SK-N-SH (cell line): ENCODE measurements around the gene MRFAP1. TPM values are rescaled to one million over a fixed set of nuclear protein-coding genes. Genes with fewer than 3 reads are reported as not detected.

Source experiments
- CTCF ChIA-PET: fragments of 300-600, 350-600 bp; formaldehyde crosslinking; extraction: SDS; loops from one replicate; lab custom pipeline; 2021; lab: Yijun Ruan, JAX
- POLR2A ChIA-PET: fragments of 350-600 bp; sonication (Branson Sonifier 250); formaldehyde crosslinking; extraction: SDS; loops from one replicate; lab custom pipeline; 2020; ENCODE audit warnings: antibody characterized with exemption, inconsistent platforms; lab: Yijun Ruan, JAX
- DNase-seq: peaks from one replicate; pipeline ENCODE4 v3.0.0; 2012
- H2AFZ ChIP-seq: fragments of 200-600 bp; sonication (generic); 2 replicates; pipeline ENCODE4 v1.8.1; 2016; ENCODE audit warnings: antibody characterized with exemption, mild to moderate bottlenecking, low read depth
- H3F3A ChIP-seq: fragments of 200-600 bp; sonication (generic); replicated peaks from 2 replicates; pipeline ENCODE3; 2016; ENCODE audit warnings: antibody characterized with exemption, mild to moderate bottlenecking; ENCODE audit not compliant: insufficient read depth
- H3K27ac ChIP-seq, 2 experiments: fragments of 200-500 bp in 1 of 2; fragments of 200-600 bp in 1 of 2; sonication (Bioruptor generic) in 1 of 2; sonication (generic), shearing (Covaris generic) in 1 of 2; 2 replicates each; pipeline versions ENCODE4 v1.5.1 to v1.6.1; 2014 to 2016; ENCODE audit warnings: low read depth in 2 of 2, inconsistent platforms in 1 of 2, low read length in 1 of 2, mild to moderate bottlenecking in 1 of 2, mixed read lengths in 1 of 2
- H3K27me3 ChIP-seq: fragments of 200-600 bp; sonication (generic), shearing (Covaris generic); 2 replicates; pipeline ENCODE4 v1.6.1; 2016; ENCODE audit warnings: mixed run types; ENCODE audit not compliant: insufficient read depth
- H3K36me3 ChIP-seq, 2 experiments: fragments of 200-500 bp in 1 of 2; fragments of 200-600 bp in 1 of 2; sonication (Bioruptor generic) in 1 of 2; sonication (generic) in 1 of 2; replicated peaks in 1 of 2; 2 replicates each; pipeline versions ENCODE3 to v1.5.1; 2014 to 2016; ENCODE audit warnings: low read length in 1 of 2, mild to moderate bottlenecking in 1 of 2; ENCODE audit not compliant: insufficient read depth in 2 of 2, control insufficient read depth in 1 of 2
- H3K4me1 ChIP-seq, 2 experiments: fragments of 200-500 bp in 1 of 2; fragments of 200-600 bp in 1 of 2; sonication (Bioruptor generic) in 1 of 2; sonication (generic), shearing (Covaris generic) in 1 of 2; 2 replicates each; pipeline versions ENCODE4 v1.5.1 to v1.6.1; 2014 to 2016; ENCODE audit warnings: low read depth in 1 of 2, low read length in 1 of 2, mixed run types in 1 of 2; ENCODE audit not compliant: insufficient read depth in 2 of 2, control insufficient read depth in 1 of 2
- H3K4me2 ChIP-seq: fragments of 200-600 bp; sonication (generic), shearing (Covaris generic); 2 replicates; pipeline ENCODE4 v1.6.1; 2017; ENCODE audit warnings: mixed run types
- H3K4me3 ChIP-seq, 2 experiments: fragments of 200-500 bp in 1 of 2; fragments of 200-600 bp in 1 of 2; sonication (Bioruptor generic) in 1 of 2; sonication (generic), shearing (Covaris generic) in 1 of 2; 2 replicates each; pipeline versions ENCODE4 v1.5.1 to v1.8.1; 2014 to 2016; ENCODE audit warnings: low read depth in 2 of 2, inconsistent platforms in 1 of 2, low read length in 1 of 2, mild to moderate bottlenecking in 1 of 2, mixed read lengths in 1 of 2, moderate library complexity in 1 of 2
- H3K79me2 ChIP-seq: fragments of 200-600 bp; sonication (generic); 2 replicates; pipeline ENCODE4 v1.8.1; 2017; ENCODE audit warnings: mild to moderate bottlenecking; ENCODE audit not compliant: insufficient read depth
- H3K9ac ChIP-seq: fragments of 200-600 bp; sonication (generic); 2 replicates; pipeline ENCODE4 v1.6.1; 2017; ENCODE audit warnings: mixed run types
- H3K9me2 ChIP-seq: fragments of 200-600 bp; sonication (generic); 2 replicates; pipeline ENCODE4 v1.6.1; 2017; ENCODE audit warnings: mixed run types
- H3K9me3 ChIP-seq: fragments of 200-600 bp; sonication (generic); 2 replicates; pipeline ENCODE4 v1.6.1; 2017; ENCODE audit warnings: mixed run types, mild to moderate bottlenecking, moderate library complexity
- H4K20me1 ChIP-seq: fragments of 200-600 bp; sonication (generic); 2 replicates; pipeline ENCODE4 v1.6.1; 2017; ENCODE audit warnings: mild to moderate bottlenecking, mixed run types; ENCODE audit not compliant: insufficient read depth
- CHD2 ChIP-seq: fragments of 150-350 bp; IDR thresholded peaks from 2 replicates; pipeline ENCODE4 v1.6.1; 2018; ENCODE audit warnings: low read length; ENCODE audit not compliant: partially characterized antibody
- ELF1 ChIP-seq: IDR thresholded peaks from 2 replicates; pipeline ENCODE4 v1.4.0; 2012
- EP300 ChIP-seq, 2 experiments: IDR thresholded peaks; 2 replicates each; pipeline versions ENCODE4 v1.4.0 to v1.6.1; 2012; ENCODE audit warnings: borderline replicate concordance in 1 of 2, low read depth in 1 of 2, low read length in 1 of 2
- FOSL2 ChIP-seq: IDR thresholded peaks from 2 replicates; pipeline ENCODE4 v1.4.0; 2012; ENCODE audit warnings: low read depth, mild to moderate bottlenecking, moderate library complexity, borderline replicate concordance
- FOXJ3 ChIP-seq: sonication (generic); formaldehyde crosslinking; IDR thresholded peaks from 2 replicates; pipeline ENCODE4 v1.5.1; 2020; ENCODE audit warnings: mild to moderate bottlenecking, missing genetic modification reagents
- FOXM1 ChIP-seq: IDR thresholded peaks from 2 replicates; pipeline ENCODE4 v1.4.0; 2012; ENCODE audit warnings: low read depth, mild to moderate bottlenecking
- GABPA ChIP-seq: IDR thresholded peaks from 2 replicates; pipeline ENCODE4 v1.4.0; 2012; ENCODE audit warnings: low read depth, mild to moderate bottlenecking
- GATA2 ChIP-seq: sonication (generic); formaldehyde crosslinking; IDR thresholded peaks from 2 replicates; pipeline ENCODE4 v1.5.0; 2020; ENCODE audit warnings: mild to moderate bottlenecking, missing genetic modification reagents
- IRF3 ChIP-seq: fragments of 150-350 bp; IDR thresholded peaks from 2 replicates; pipeline ENCODE4 v1.6.1; 2016; ENCODE audit warnings: mild to moderate bottlenecking, low read depth, low read length
- JUND ChIP-seq: IDR thresholded peaks from 2 replicates; pipeline ENCODE4 v1.4.0; 2012
- MAX ChIP-seq: IDR thresholded peaks from 2 replicates; pipeline ENCODE4 v1.4.0; 2012; ENCODE audit warnings: low read depth
- MXI1 ChIP-seq: IDR thresholded peaks from 2 replicates; pipeline ENCODE4 v1.6.1; 2012; ENCODE audit warnings: mild to moderate bottlenecking, low read depth, low read length, improper control_type of control experiment
- NFIC ChIP-seq: IDR thresholded peaks from 2 replicates; pipeline ENCODE4 v1.4.0; 2012; ENCODE audit warnings: borderline replicate concordance
- NRF1 ChIP-seq: IDR thresholded peaks from 2 replicates; pipeline ENCODE4 v1.6.1; 2012; ENCODE audit warnings: low read depth, mild to moderate bottlenecking, low read length
- PBX3 ChIP-seq: IDR thresholded peaks from 2 replicates; pipeline ENCODE4; 2012
- RCOR1 ChIP-seq: fragments of 150-350 bp; IDR thresholded peaks from 2 replicates; pipeline ENCODE4 v1.6.1; 2017; ENCODE audit warnings: antibody characterized with exemption, low read length
- REST ChIP-seq: IDR thresholded peaks from 2 replicates; pipeline ENCODE4 v1.6.1; 2012; ENCODE audit warnings: mild to moderate bottlenecking, low read depth, low read length, moderate library complexity
- RXRA ChIP-seq: IDR thresholded peaks from 2 replicates; pipeline ENCODE4 v1.4.0; 2012; ENCODE audit warnings: low read depth, mild to moderate bottlenecking, borderline replicate concordance
- SIN3A ChIP-seq: IDR thresholded peaks from 2 replicates; pipeline ENCODE4 v1.6.1; 2012; ENCODE audit warnings: low read depth, mild to moderate bottlenecking, low read length, moderate library complexity, borderline replicate concordance
- TCF12 ChIP-seq: IDR thresholded peaks from 2 replicates; pipeline ENCODE4 v1.4.0; 2012
- USF1 ChIP-seq: IDR thresholded peaks from 2 replicates; pipeline ENCODE4 v1.4.0; 2012; ENCODE audit warnings: low read depth, borderline replicate concordance
- YY1 ChIP-seq: IDR thresholded peaks from 2 replicates; pipeline ENCODE4 v1.4.0; 2012; ENCODE audit warnings: low read depth, mild to moderate bottlenecking
- ZBTB33 ChIP-seq: IDR thresholded peaks from 2 replicates; pipeline ENCODE4 v1.4.0; 2012; ENCODE audit warnings: low read depth, borderline replicate concordance
- WGBS: methylation state at CpG from one replicate; pipeline ENCODE4 v1.1.6; 2017; ENCODE audit warnings: low lambda C conversion rate; 5-methylcytosine and 5-hydroxymethylcytosine counted together
- polyA plus RNA-seq, 3 experiments: library from polyadenylated mRNA; depleted of rRNA; stranded (reverse); fragments of >200 nt; gene quantifications; 2 replicates each; pipeline ENCODE4 v1.2.3, GENCODE V29; 2012

MRFAP1 gene
- polyA plus RNA-seq (2012; rRNA removed) = 247 and 416 TPM in 2 replicates
- 294 and 306 TPM in 2 replicates for polyA plus RNA-seq (2012; cell fraction: cytosol; rRNA removed)
- 166 and 232 TPM in 2 replicates for polyA plus RNA-seq (2012; cell fraction: nucleus; rRNA removed)

- Histone ChIP-seq H3K36me3 (peaks cover 13 to 16% of the 10 kb centered on the region in 2 experiments), H3K9ac (peak within 1 kb of the TSS; percentile 90), H3K4me2 (peak within 1 kb of the TSS; percentile 92), H3K9me3 (no peaks in the 10 kb centered on the region), H3K27me3 (no peaks in the 10 kb centered on the region), H3K4me3 (peak within 1 kb of the TSS; percentile 98 to 99), H3K4me1 (peaks cover 0 to 14% of the 10 kb centered on the region in 2 experiments; a peak in 3 of 4 replicates), H3F3A (peaks cover 11% of the 10 kb centered on the region), H3K27ac (peak within 1 kb of the TSS; percentile 95 to 96), H3K9me2 (no peaks in the 10 kb centered on the region), H2AFZ (peak within 1 kb of the TSS; percentile 99), H4K20me1 (peaks cover 23% of the 10 kb centered on the region), H3K79me2 (peaks cover 40% of the 10 kb centered on the region)
- ChIA-PET CTCF (interaction anchor here (1.2 to 1.4 kb wide), 2 partner anchors 35 to 92 kb away, joined by 4 to 5 read pairs; no protein-coding TSS in a partner anchor), POLR2A (interaction anchor here (0.6 to 2.7 kb wide), 7 partner anchors 11 to 77 kb away, joined by 3 to 11 read pairs (median 5); partner anchors contain the start of genes MAN2B2 and MRFAP1L1)
- DNase-seq = peak; percentile 98
- WGBS = under 1% methylated on average over 63 of the region's 90 CpGs
- no peak for TF ChIP-seq GATA2
- TF ChIP-seq MXI1 = peak; percentile 80; the same call in 1 of the 2 replicates
- TF ChIP-seq EP300 (IDR thresholded peaks at IDR 0.05; ENCODE audit: borderline replicate concordance in 1 of 2, low read depth in 1 of 2, low read length in 1 of 2) = no peak; a peak in 1 of 4 replicates
- peak; percentile 93 for TF ChIP-seq MAX
- TF ChIP-seq FOSL2 = no peak
- no peak for TF ChIP-seq RXRA
- no peak for TF ChIP-seq TCF12
- TF ChIP-seq FOXJ3 = peak; percentile 66; the same call in 1 of the 2 replicates
- peak; percentile 76 for TF ChIP-seq NRF1
- TF ChIP-seq IRF3 = no peak
- peak; percentile 39 for TF ChIP-seq CHD2
- TF ChIP-seq REST = peak; percentile 50; the same call in 1 of the 2 replicates
- TF ChIP-seq NFIC = no peak
- peak; percentile 95 for TF ChIP-seq YY1
- TF ChIP-seq ZBTB33 = peak; percentile 54; the same call in 1 of the 2 replicates
- TF ChIP-seq GABPA = no peak
- no peak for TF ChIP-seq RCOR1
- no peak; the same call in 1 of the 2 replicates for TF ChIP-seq ELF1
- no peak; the same call in 1 of the 2 replicates for TF ChIP-seq FOXM1
- no peak for TF ChIP-seq PBX3
- TF ChIP-seq SIN3A = no peak
- TF ChIP-seq USF1 = no peak
- TF ChIP-seq JUND = no peak
These were observed at the start of gene MRFAP1 for GRCh38 chr4:6640292-6641163. TSS of gene MRFAP1 (plus strand) at chr4:6640685. CDS start at chr4:6640863, 178 bp downstream.
